ENCODE measurements around the gene ACTR5. TPM values are rescaled to one million over a fixed set of nuclear protein-coding genes. Genes with fewer than 3 reads are reported as not detected.

The ACTR5 gene
- total and polyA plus RNA-seq, 2 of the 13 experiments (the other 11 are each of a cell fraction or from before 2014, with no cell fraction given): 19.5 to 20.5 TPM

DNA sequence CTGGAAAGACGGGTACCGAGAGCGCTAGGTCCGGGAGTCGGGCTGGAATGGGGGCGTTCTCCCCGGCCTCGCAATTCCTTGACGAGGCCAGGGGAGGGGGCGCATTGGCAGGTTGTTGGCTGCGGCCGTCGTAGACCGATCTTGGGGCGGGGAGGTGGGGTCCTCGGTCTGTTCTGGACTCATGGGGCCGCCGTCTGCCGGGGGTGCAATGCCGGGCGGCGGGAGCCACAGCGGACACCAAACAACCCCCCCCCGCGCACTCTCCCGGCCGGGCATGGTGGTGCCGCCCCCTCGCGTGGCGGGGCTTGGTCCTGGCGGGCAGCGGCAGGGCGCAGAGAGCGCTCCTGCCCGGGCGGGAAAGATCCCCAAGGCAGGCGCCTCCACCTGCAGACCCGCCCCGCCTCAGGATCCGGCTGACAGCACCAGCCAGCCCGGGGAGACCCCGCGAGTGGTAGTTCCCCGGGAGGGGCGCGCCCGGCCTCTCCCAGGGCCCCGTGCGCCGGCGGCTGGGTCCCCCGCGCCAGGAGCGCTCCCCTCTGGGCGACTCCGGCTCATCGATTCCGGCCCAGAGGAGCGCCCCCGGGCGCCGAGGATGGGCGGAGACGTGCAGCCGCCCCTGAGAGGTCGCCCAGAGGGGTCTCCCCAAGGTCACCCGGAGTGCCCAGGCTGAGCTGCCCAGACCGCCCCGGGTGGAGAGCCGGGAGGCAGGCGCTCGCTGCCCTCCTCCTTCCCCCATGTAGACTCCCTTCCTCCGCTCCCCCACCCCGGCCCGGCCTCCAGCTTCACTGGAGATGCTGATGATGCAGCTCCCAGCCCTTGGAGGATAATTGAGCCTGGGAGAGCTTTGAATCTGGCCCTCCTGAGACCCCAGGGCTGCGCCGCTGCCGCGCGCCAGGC is 57.9 kb downstream of the ACTR5 start (continued):
- TF ChIP-seq, protein P1, sequence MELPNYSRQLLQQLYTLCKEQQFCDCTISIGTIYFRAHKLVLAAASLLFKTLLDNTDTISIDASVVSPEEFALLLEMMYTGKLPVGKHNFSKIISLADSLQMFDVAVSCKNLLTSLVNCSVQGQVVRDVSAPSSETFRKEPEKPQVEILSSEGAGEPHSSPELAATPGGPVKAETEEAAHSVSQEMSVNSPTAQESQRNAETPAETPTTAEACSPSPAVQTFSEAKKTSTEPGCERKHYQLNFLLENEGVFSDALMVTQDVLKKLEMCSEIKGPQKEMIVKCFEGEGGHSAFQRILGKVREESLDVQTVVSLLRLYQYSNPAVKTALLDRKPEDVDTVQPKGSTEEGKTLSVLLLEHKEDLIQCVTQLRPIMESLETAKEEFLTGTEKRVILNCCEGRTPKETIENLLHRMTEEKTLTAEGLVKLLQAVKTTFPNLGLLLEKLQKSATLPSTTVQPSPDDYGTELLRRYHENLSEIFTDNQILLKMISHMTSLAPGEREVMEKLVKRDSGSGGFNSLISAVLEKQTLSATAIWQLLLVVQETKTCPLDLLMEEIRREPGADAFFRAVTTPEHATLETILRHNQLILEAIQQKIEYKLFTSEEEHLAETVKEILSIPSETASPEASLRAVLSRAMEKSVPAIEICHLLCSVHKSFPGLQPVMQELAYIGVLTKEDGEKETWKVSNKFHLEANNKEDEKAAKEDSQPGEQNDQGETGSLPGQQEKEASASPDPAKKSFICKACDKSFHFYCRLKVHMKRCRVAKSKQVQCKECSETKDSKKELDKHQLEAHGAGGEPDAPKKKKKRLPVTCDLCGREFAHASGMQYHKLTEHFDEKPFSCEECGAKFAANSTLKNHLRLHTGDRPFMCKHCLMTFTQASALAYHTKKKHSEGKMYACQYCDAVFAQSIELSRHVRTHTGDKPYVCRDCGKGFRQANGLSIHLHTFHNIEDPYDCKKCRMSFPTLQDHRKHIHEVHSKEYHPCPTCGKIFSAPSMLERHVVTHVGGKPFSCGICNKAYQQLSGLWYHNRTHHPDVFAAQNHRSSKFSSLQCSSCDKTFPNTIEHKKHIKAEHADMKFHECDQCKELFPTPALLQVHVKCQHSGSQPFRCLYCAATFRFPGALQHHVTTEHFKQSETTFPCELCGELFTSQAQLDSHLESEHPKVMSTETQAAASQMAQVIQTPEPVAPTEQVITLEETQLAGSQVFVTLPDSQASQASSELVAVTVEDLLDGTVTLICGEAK (IDR thresholded peaks at IDR 0.05): no peak
- TF ChIP-seq, protein P1 (CRISPR knock-in tag; IDR thresholded peaks at IDR 0.05): no peak
- TF ChIP-seq MTF2 (CRISPR knock-in tag; IDR thresholded peaks at IDR 0.05; ENCODE audit: borderline replicate concordance): peak; percentile 78; the same call in 1 of the 2 replicates
- TF ChIP-seq ZFP82 (CRISPR knock-in tag; IDR thresholded peaks at IDR 0.05; ENCODE audit: borderline replicate concordance): no peak
- TF ChIP-seq TFDP1 (CRISPR knock-in tag; IDR thresholded peaks at IDR 0.05; ENCODE audit: borderline replicate concordance): 0 out of 2 replicates have a peak, but pooled peaks have one; percentile 11
- TF ChIP-seq KDM6A (CRISPR knock-in tag; IDR thresholded peaks at IDR 0.05; ENCODE audit: low read depth): no peak
- no peak for TF ChIP-seq GTF3A (CRISPR knock-in tag; conservative IDR thresholded peaks at IDR 0.05)
- TF ChIP-seq HNRNPK (IDR thresholded peaks at IDR 0.05; ENCODE audit: low read depth, low read length, poor library complexity, severe bottlenecking): peak; percentile 29
- TF ChIP-seq EZH2 (conservative IDR thresholded peaks at IDR 0.05; ENCODE audit: low read depth, low read length): 0 out of 2 replicates have a peak, but pooled peaks have one; percentile 50
- 0 out of 2 replicates have a peak, but pooled peaks have one; percentile 26 for TF ChIP-seq GFI1 (CRISPR knock-in tag; IDR thresholded peaks at IDR 0.05; ENCODE audit: borderline replicate concordance)
- 0 out of 2 replicates have a peak, but pooled peaks have one; percentile 29 for TF ChIP-seq ZNF710 (CRISPR knock-in tag; IDR thresholded peaks at IDR 0.05; ENCODE audit: borderline replicate concordance)
- TF ChIP-seq, protein P2, sequence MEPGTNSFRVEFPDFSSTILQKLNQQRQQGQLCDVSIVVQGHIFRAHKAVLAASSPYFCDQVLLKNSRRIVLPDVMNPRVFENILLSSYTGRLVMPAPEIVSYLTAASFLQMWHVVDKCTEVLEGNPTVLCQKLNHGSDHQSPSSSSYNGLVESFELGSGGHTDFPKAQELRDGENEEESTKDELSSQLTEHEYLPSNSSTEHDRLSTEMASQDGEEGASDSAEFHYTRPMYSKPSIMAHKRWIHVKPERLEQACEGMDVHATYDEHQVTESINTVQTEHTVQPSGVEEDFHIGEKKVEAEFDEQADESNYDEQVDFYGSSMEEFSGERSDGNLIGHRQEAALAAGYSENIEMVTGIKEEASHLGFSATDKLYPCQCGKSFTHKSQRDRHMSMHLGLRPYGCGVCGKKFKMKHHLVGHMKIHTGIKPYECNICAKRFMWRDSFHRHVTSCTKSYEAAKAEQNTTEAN (CRISPR knock-in tag; conservative IDR thresholded peaks at IDR 0.05): no peak
- no peak for TF ChIP-seq CCDC6 (CRISPR knock-in tag; IDR thresholded peaks at IDR 0.05)
